LNCAP (cell line): ENCODE data around the gene SEMA3G.

Experiments
- TF ChIP-seq, protein P1 (sequence below): fragments of 450-650 bp; IDR thresholded peaks from 2 replicates; pipeline ENCODE4 v1.5.1; 2017; ENCODE audit warnings: mild to moderate bottlenecking

Gene SEMA3G

GRCh38 chr3:52438579-52439425, 6.1 kb downstream of the SEMA3G start:
- TF ChIP-seq, protein P1, sequence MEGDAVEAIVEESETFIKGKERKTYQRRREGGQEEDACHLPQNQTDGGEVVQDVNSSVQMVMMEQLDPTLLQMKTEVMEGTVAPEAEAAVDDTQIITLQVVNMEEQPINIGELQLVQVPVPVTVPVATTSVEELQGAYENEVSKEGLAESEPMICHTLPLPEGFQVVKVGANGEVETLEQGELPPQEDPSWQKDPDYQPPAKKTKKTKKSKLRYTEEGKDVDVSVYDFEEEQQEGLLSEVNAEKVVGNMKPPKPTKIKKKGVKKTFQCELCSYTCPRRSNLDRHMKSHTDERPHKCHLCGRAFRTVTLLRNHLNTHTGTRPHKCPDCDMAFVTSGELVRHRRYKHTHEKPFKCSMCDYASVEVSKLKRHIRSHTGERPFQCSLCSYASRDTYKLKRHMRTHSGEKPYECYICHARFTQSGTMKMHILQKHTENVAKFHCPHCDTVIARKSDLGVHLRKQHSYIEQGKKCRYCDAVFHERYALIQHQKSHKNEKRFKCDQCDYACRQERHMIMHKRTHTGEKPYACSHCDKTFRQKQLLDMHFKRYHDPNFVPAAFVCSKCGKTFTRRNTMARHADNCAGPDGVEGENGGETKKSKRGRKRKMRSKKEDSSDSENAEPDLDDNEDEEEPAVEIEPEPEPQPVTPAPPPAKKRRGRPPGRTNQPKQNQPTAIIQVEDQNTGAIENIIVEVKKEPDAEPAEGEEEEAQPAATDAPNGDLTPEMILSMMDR, result no peak

- TF ChIP-seq, protein P1, result no peak
Measured at GRCh38 chr3:52438104-52438376, 6.9 kb downstream of the SEMA3G start.

- TF ChIP-seq, protein P1, result no peak
Measured at GRCh38 chr3:52437326-52438103, 7.4 kb downstream of the SEMA3G start.

- TF ChIP-seq, protein P1, result no peak
Measured at GRCh38 chr3:52436500-52437149, 8.3 kb downstream of the SEMA3G start.

DNA sequence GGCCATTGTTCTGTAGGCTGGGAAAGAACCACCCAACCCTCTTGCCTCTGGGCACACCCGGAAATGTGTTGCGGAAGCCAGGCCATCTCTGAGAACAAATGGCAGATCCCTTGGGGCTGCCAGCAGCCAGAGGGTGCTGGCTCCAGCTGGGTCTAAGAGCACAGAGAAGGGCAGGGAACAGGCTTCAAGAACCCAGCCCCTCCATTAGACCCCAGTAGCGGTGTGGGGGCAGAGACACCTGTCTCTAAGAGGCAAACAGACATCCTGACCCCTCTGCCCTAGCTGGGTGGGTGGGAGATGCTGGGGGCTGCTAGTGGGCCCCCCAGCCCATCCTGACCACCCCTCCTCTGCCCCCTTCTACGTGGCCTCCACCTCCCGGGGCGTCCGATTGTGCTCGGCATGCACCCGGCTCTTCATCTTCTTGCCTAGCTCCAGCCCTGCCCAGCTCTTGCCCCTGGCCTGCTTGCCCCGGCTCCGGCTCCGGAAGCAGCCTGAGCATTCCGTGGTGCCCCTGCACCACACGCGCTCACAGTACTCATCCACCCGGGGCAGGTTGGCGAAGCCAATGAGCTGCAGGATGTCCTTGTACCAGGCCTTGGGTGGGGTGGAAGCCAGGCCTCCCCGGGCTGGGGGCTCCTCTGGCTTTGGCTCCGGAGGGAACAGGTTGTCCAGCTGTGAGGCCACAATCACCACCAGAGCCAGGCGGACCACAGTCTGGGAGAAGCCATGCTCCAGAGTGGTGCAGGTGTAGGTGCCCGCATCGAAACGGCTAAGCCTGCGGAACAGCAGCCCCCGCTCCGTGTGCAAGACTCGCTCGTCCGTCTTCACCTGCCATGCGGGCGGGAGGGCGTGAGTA, 9.4 kb downstream of the SEMA3G start:
- TF ChIP-seq, protein P1, result no peak

GRCh38 chr3:52434491-52435115, 10.3 kb downstream of the SEMA3G start:
- TF ChIP-seq, protein P1, result no peak
